Fibroblast of the aortic adventitia (primary cell): ENCODE data around the gene OGDH. TPM values are rescaled to one million over a fixed set of nuclear protein-coding genes. Genes with fewer than 3 reads are reported as not detected.

Source experiments
- DNase-seq: peaks from one replicate; pipeline ENCODE4 v3.0.0-alpha.2; 2010; ENCODE audit warnings: low read depth
- H3K4me3 ChIP-seq: 2 replicates; pipeline ENCODE4 v1.5.1; 2011; ENCODE audit warnings: low read depth, mild to moderate bottlenecking, control low read depth, low read length, moderate library complexity
- CTCF ChIP-seq: IDR thresholded peaks from 2 replicates; pipeline ENCODE4 v1.5.1; 2011; ENCODE audit warnings: mild to moderate bottlenecking, low read length, control low read depth, inconsistent platforms; ENCODE audit not compliant: insufficient read depth
- total RNA-seq: library from RNA; depleted of rRNA; stranded (reverse); fragments of >200 nt; gene quantifications from 2 replicates; pipeline ENCODE4 v1.2.3, GENCODE V29; 2012; ENCODE audit warnings: low replicate concordance

Gene OGDH
- total RNA-seq, 1 donor: 85.6 TPM

GRCh38 chr7:44678471-44679179 lies 72.2 kb downstream of the OGDH start:
- DNase-seq: peak; percentile 94
- TF ChIP-seq CTCF: no peak
- no peak overlapping the region for H3K4me3 ChIP-seq

GRCh38 chr7:44681645-44682044 lies 75.2 kb downstream of the OGDH start:
- no peak overlapping the region for H3K4me3 ChIP-seq
- DNase-seq: no peak
- no peak for TF ChIP-seq CTCF

DNA sequence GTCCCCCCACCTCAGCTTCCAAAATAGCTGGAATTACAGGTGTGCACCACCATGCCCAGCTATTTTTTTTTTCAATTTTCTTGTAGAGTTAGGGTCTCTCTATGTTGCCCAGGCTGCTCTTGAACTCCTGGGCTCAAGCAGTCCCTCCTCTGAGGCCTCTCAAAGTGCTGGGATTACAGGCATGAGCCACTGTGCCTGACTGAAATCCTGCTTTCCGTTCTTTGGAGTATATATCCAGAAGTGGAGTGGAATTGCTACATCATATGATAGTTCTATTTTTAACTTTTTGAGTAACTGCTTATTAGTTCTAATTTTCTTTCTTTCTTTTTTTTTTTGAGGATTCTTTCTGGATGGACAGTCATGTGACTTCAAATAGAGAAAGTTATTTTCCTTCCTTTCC lies 79.3 kb downstream of the OGDH start:
- TF ChIP-seq CTCF: no peak
- DNase-seq: peak; percentile 27
- H3K4me3 ChIP-seq: no peak overlapping the region

DNA sequence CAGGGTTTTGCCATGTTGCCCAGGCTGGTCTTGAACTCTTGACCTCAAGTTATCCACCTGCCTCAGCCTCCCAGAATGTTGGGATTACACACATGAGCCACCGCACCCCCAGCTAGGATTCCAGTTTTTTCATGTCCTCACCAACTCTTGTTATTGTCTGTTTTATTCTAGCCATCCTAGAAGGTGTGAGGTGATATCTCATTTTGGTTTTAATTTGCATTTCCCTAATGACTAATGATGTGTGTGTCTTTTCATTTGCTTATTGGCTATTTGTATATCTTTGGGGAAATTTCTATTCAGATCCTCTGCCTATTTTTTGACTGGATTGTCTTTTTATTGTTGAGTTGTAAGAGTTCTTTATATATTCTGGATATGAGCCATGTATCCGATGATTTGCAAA lies 83.0 kb downstream of the OGDH start:
- no peak for DNase-seq
- no peak for TF ChIP-seq CTCF
- no peak overlapping the region for H3K4me3 ChIP-seq

DNA sequence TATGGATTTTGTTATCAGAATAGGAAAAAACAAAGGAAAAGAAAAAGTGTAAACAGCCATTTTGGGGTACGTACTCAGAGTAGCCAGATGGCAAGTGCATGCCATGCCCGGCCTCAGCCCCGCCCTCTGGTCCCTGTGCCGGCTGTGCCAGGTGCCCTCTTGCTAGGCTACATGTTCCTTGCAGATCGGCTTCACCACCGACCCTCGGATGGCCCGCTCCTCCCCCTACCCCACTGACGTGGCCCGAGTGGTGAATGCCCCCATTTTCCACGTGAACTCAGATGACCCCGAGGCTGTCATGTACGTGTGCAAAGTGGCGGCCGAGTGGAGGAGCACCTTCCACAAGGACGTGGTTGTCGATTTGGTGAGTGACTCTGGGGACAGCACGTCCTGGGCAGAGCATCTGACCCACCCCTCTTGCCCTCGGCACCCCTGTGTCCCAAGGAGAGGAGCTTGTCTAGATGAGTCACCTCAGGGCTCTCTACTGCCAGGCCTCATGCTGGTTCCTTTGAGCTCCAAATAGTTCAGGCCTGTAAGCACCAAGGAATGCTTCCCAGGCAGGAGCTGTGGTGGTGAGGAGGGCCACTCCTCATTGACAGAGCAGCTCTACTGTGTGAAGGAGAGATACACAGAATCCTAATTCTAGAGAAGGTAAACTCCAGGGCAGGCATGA lies 87.3 kb downstream of the OGDH start:
- peak; percentile 51 for DNase-seq
- no peak for TF ChIP-seq CTCF
- H3K4me3 ChIP-seq: no peak overlapping the region

- no peak overlapping the region for H3K4me3 ChIP-seq
- DNase-seq: no peak
- TF ChIP-seq CTCF: no peak
Measured at GRCh38 chr7:44694326-44694725, 87.9 kb downstream of the OGDH start.

GRCh38 chr7:44694766-44695165 lies 88.3 kb downstream of the OGDH start:
- no peak for DNase-seq
- H3K4me3 ChIP-seq: no peak overlapping the region
- TF ChIP-seq CTCF: no peak
